Lung (tissue), 12 donors: ENCODE results near the gene SLC5A1. TPM values are rescaled to one million over a fixed set of nuclear protein-coding genes. Genes with fewer than 3 reads are reported as not detected.

Experiments used
- ATAC-seq: fragments of 200-7000 bp; cut with Tn5 transposase; one replicate; pipeline ENCODE4 v1.9.1; 2020; ENCODE audit warnings: moderate number of reproducible peaks; ENCODE audit not compliant: insufficient read depth, low FRiP score
- DNase-seq, 3 donors: peaks; one replicate each; pipeline ENCODE4 v3.0.0-alpha.2; 2013 to 2017
- H3K27ac ChIP-seq, 2 donors: one replicate each; pipeline ENCODE4 v1.5.1; 2013; ENCODE audit warnings: mild to moderate bottlenecking in 2 of 2, moderate library complexity in 2 of 2, control low read depth in 1 of 2, inconsistent platforms in 1 of 2, low read depth in 1 of 2, low read length in 1 of 2
- H3K27me3 ChIP-seq, 3 donors: one replicate each; pipeline ENCODE4 v1.5.1; 2013; ENCODE audit warnings: low read length in 2 of 3; ENCODE audit not compliant: control insufficient read depth in 3 of 3, insufficient read depth in 3 of 3
- H3K36me3 ChIP-seq, 4 donors: one replicate each; pipeline ENCODE4 v1.5.1; 2013; ENCODE audit warnings: low read length in 4 of 4, mild to moderate bottlenecking in 1 of 4, moderate library complexity in 1 of 4; ENCODE audit not compliant: control insufficient read depth in 4 of 4, insufficient read depth in 4 of 4
- H3K4me1 ChIP-seq, 5 donors: one replicate each; pipeline ENCODE4 v1.5.1; 2013; ENCODE audit warnings: low read length in 5 of 5, mild to moderate bottlenecking in 2 of 5, moderate library complexity in 1 of 5; ENCODE audit not compliant: control insufficient read depth in 5 of 5, insufficient read depth in 5 of 5
- H3K4me3 ChIP-seq: one replicate; pipeline ENCODE4 v1.5.1; 2013; ENCODE audit warnings: mild to moderate bottlenecking, control low read depth, moderate library complexity
- H3K9ac ChIP-seq, 2 donors: one replicate each; pipeline ENCODE4 v1.5.1; 2013; ENCODE audit warnings: low read length in 2 of 2, control low read depth in 1 of 2; ENCODE audit not compliant: insufficient read depth in 1 of 2
- H3K9me3 ChIP-seq, 4 donors: one replicate each; pipeline ENCODE4 v1.5.1; 2013; ENCODE audit warnings: low read length in 3 of 4, mild to moderate bottlenecking in 1 of 4, moderate library complexity in 1 of 4; ENCODE audit not compliant: control insufficient read depth in 4 of 4, insufficient read depth in 3 of 4
- CTCF ChIP-seq: IDR thresholded peaks from 2 replicates; pipeline ENCODE4 v1.5.1; 2012; ENCODE audit warnings: mild to moderate bottlenecking; ENCODE audit errors: control extremely low read depth, extremely low read depth
- WGBS, 2 donors: extraction: QIAGEN DNeasy Blood & Tissue Kit; methylation state at CpG; one replicate each; pipeline ENCODE4 v1.1.7; 2013; 5-methylcytosine and 5-hydroxymethylcytosine counted together
- polyA plus RNA-seq, 2 donors: library from polyadenylated mRNA; stranded (reverse); fragments of 200-250 nt; gene quantifications; one replicate each; pipeline ENCODE4 v1.2.1, GENCODE V29; 2013
- total RNA-seq, 2 donors: library from RNA; depleted of rRNA in 1 of 2; stranded (reverse); fragments of >200 nt in 1 of 2; gene quantifications; one replicate each; pipeline ENCODE4 v1.2.1, GENCODE V29; 2014 to 2021
- donor health status: control.
- donor health status: control.
- donor health status: Bipolar disorder and iron deficiency.
- donor health status: healthy.
- donor health status: DM: yes; HTN: yes; CAD: no.

SLC5A1 gene
- total and polyA plus RNA-seq, 4 donors, result 0.35 to 3.5 (median 1.1) TPM

- H3K4me1 ChIP-seq, result no peaks in the 10 kb centered on the region
- no peak overlapping the region for H3K4me3 ChIP-seq
- no peak for TF ChIP-seq CTCF
- H3K36me3 ChIP-seq, result no peaks in the 10 kb centered on the region
- DNase-seq, result no peak
- H3K27ac ChIP-seq, result no peak overlapping the region
- H3K9me3 ChIP-seq, result no peaks in the 10 kb centered on the region
- no peaks in the 10 kb centered on the region for H3K27me3 ChIP-seq
- 85 to 93% methylated on average over 3 of the region's 3 CpGs for WGBS, 2 donors
- no peak overlapping the region for H3K9ac ChIP-seq
- ATAC-seq, result no peak
Measured at GRCh38 chr22:31998784-31999385, 44.2 kb upstream of the SLC5A1 start.

- Histone ChIP-seq H3K27me3 (no peaks in the 10 kb centered on the region), H3K9ac (no peak overlapping the region), H3K4me3 (no peak overlapping the region), H3K9me3 (no peaks in the 10 kb centered on the region), H3K4me1 (no peaks in the 10 kb centered on the region), H3K27ac (no peak overlapping the region), H3K36me3 (no peaks in the 10 kb centered on the region)
- WGBS, 2 donors, result 78 to 86% methylated on average over 1 of the region's 1 CpG
- no peak for TF ChIP-seq CTCF
- DNase-seq (no peak), ATAC-seq (no peak)
Measured at GRCh38 chr22:32000181-32000580, 42.9 kb upstream of the SLC5A1 start.

GRCh38 chr22:32005453-32005852 is 37.6 kb upstream of the SLC5A1 start:
- no peaks in the 10 kb centered on the region for H3K27me3 ChIP-seq
- no peak for TF ChIP-seq CTCF

GRCh38 chr22:32013200-32013599 is 29.9 kb upstream of the SLC5A1 start:
- Histone ChIP-seq H3K9me3 (peaks cover 0 to 20% (median 9%) of the 10 kb centered on the region in 4 donors), H3K27ac (no peak overlapping the region), H3K27me3 (no peaks in the 10 kb centered on the region), H3K36me3 (no peaks in the 10 kb centered on the region), H3K9ac (no peak overlapping the region), H3K4me3 (no peak overlapping the region), H3K4me1 (no peaks in the 10 kb centered on the region)
- TF ChIP-seq CTCF, result no peak
- no peak for ATAC-seq
- DNase-seq, result no peak
- 91 to 95% methylated on average over 1 of the region's 1 CpG for WGBS, 2 donors

More at GRCh38 chr22:32005453-32005852, 37.6 kb upstream of the SLC5A1 start:
- DNase-seq (no peak), ATAC-seq (no peak)
- Histone ChIP-seq H3K4me1 (no peaks in the 10 kb centered on the region), H3K9me3 (peaks cover 0 to 4% (median 0%) of the 10 kb centered on the region in 4 donors), H3K36me3 (no peaks in the 10 kb centered on the region), H3K9ac (no peak overlapping the region), H3K27ac (no peak overlapping the region), H3K4me3 (no peak overlapping the region)
- 74 to 88% methylated on average over 1 of the region's 1 CpG for WGBS, 2 donors
